NCI-H1105 treated with DMSO at 0.1 percent for 48 hours (cell line): ENCODE results near the gene TIMM50.
"Not testable (repeated sequence)": the region's sequence is repeated elsewhere in the genome, so short reads cannot be mapped to it uniquely, and the experiment has no call there.

Source experiments
- DNase-seq: peaks from one replicate; lab custom pipeline; 2025; lab: John Stamatoyannopoulos, UW

Gene TIMM50

DNA sequence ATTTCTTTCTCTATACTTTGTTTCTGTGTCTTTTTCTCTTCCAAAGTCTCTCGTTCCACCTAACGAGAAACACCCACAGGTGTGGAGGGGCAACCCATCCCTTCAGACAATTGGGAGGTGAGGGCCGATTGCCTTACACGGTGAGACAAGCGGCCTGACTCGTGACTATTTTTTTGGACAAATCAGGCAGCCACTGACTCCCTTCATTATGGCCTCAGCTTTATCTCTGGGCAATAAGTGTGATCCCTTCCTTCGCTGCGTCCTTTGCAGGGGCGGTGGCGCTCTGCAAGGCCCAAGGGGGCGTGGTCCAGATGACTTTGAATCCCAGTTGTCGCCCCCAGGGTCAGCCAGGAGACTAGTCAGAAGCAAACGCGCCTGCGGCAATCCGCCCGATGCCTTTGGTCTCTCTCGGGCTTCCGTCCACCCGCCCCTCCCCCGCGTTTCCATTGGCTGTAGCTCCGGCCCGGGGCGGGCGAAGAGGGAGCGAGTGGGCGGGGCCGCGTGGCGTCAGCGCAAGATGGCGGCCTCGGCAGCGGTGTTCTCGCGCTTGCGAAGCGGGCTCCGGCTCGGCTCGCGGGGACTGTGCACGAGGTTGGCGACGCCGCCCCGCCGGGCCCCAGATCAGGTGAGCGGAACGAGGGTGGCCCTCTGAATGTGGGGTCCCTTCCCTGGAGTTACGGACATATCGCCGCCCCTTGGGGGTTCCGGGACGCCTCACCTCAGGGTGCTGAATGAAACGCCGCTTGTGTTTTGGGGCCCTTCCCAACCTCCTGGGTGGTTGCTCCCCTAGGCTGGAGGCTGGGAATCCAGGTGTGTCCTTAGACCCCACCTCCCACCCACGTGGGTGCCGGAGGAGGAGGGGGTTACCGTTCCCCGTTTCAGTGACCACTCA, at the start of gene TIMM50:
Gene TIMM50, plus strand, starts transcription at position 502 of the 892 bp plus-strand sequence. Its CDS starts 16 bp downstream, at position 518.
- DNase-seq = peak; percentile 95

DNA sequence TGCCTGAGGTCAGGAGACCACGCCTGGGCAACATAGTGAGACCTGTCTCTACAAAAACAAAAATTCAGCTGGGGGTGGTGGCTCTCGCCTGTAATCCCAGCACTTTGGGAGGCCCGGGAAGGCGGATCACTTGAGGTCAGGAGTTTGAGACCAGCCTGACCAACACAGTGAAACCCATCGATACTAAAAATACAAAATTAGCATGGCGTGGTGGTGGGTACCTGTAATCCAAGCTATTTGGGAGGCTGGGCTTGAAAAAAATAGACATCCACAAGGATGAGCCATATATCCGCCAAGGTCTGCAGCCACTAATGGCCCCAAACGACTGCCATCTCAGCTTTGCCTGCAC, 48.0 kb upstream of the TIMM50 start:
- DNase-seq = no peak

DNA sequence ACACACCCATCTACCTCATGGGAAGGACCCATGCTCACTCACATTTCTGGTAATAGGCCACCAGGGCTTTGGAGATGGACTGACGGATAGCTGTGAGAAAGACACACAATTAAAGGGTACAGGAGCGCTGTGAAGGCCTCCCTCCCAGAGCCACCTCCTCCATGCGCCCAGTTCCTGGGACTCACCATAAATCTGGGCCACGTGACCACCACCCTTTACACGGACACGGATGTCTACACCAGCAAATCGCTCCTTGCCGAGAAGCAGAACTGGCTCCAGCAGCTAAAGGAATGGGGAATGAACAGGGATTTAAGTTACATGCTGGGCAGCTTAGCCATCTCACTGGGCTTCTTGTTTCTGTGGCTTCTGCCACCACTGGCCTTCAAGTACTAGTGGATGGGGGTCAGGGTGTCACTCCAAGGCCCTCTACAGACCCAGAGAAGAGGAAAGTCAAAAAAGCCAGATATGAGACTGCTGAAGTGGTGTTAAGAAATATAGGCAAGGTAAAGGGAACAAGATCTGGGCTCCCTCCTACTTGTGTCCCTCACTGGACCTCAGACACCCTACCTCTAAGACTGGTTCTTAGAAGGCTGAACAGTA, 47.1 kb upstream of the TIMM50 start:
- DNase-seq = no peak

DNA sequence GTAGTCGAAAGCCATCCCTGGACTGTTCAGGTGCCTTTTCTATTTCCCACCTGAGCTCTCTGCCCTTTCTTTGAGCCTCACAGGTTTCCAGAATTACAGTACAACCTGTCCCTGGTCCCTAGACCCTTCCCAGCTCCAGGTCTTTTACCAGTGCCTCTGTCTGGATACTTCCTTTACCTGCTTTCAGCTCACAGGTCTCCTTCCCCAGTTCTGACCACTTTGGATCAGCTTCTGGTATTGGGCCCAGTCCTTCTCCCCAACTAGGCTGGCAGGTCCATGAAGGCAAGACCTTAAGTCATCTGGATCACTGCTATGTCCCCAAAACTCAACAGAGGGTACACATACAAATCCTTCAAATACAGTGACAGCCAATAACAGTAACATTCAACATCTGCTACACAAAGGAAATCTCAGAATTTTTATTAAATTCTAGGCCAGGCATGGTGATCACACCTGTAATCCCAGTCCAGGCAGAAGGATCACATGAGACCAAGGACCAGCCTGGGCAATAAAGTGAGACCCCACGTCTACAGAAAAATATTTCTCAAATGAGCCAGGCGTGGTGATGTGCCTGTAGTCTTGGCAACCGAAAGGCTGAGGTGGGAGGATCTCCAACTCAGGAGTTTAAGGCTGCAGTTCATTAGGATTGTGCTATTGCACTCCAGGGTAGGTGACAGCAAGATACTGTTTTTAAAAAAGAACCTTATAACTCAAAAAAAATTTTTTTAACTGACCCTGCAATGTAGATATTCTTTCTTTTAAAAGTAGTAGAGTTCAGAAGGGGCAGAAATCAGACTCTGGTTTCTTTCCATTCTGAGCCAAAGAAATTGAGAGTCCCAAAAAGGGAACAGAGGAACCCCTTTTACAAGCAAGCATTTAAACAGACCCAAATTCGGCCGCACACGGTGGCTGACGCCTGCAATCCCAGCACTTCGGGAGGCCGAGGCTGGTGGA, 46.2 kb upstream of the TIMM50 start:
- DNase-seq = no peak

DNA sequence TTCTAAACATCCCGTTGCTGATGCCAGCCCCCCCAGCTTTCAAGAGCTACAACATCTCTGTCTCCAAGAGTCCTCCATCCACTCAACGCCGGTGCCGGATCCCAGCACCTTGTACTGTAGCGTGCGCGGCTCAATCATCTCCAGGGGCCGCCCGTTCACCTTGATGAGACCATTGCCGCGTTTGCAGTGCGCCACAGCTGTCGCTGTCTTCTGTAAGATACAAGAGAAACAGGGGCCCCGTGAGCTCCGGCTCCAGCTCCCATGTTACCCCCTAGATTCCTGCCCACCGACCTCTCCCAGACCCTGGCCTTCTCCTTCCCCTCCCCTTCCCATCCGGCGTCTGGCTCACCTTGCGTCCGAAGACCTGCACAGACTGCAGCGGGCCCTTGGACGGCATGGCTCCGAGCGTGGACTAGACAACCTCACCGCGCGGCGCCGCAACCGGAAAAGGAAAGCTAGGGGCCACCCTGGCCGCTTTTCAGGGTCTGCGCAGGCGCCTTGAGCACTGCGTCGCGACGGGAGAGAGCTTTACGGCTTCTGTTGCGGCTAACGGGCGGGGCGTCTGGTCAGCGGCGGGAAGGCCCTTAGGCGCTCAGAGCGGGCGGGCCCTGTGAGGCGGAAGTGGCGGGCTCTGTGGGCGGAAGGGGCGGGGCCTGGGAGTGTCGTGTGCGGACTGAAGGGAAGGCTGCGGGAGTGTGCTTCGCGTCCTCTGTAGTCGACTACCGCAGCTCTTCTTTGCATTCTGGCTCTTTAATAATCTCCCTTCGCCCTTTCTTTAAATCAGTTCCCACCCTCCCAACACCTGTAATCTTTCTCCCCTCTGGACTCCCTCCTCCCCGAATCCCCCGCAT, 44.9 kb upstream of the TIMM50 start, which contains the start of gene RPS16:
Gene RPS16, minus strand, starts transcription at position 451 of the 851 bp plus-strand sequence. Its CDS starts 54 bp downstream, at position 397.
- peak; percentile 98 for DNase-seq

DNA sequence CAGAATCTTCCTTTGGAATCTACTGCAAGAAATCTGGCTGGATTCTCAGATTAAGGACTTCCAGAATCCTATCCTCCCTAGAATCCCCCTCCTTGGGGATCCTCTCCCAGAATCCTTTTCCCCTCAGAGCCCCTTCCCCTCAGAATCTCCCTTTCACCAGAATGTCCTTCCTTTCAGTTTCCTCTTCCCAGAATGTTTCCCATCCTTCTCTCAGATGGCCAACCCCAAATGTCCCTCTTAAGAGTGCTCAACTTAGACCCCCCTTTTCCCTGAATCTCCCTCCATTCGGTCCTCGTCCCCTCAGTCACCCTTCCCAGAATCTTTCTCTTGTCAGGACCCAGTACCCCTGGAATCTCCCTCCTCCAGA, 44.3 kb upstream of the TIMM50 start:
- no peak for DNase-seq

DNA sequence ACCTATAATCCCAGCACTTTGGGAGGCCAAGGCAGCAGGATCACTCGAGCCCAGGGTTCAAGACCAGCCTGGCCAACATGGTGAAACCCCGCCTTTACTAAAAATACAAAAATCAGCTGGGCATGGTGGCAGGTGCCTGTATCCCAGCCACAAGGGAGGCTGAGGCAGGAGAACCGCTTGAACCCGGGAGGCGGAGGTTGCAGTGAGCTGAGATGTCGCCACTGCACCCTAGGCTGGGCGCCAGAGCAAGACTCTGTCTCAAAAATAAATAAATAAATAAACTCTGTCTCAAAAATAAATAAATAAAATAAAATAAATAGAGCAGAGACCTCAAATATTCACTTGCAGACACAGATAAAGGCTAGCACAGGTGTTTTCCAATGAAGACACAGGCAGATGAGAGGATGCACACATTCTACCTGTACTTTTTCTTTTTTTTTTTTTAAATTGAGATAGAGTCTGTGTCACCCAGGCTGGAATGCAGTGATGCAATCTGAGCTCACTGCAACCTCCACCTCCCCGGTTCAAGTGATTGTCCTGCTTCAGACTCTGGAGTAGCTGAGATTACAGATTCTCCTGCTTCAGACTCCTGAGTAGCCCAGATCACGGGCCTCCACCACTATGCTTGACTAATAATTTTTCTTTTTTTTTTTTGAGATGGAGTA, 42.2 kb upstream of the TIMM50 start:
- no peak for DNase-seq

DNA sequence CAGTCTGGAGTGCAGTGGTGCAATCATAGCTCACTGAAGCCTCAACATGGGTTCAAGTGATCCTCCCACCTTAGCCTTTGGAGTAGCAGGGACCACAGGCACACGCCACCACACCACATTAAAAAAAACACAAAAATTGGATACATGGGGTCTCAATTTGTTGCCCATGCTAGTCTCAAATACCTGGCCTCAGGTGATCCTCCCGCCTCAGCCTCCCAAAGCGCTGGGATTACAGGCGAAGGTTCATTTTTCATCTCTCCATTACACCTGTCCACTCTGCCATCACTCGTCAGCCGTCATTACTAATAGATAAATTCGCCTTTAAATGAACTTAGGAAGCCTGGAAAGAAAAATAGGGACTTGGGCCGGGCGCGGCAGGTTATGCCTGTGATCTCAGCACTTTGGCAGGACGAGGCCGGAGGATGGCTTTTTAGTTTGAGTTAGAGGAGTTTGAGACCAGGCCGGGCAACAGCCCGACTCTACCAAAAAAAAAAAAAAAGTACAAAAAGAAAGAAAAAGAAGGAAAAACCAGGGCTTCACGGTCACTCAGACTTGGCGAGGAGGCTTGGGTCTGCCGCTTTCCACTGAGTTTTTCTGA, 35.9 kb upstream of the TIMM50 start:
- DNase-seq = no peak

DNA sequence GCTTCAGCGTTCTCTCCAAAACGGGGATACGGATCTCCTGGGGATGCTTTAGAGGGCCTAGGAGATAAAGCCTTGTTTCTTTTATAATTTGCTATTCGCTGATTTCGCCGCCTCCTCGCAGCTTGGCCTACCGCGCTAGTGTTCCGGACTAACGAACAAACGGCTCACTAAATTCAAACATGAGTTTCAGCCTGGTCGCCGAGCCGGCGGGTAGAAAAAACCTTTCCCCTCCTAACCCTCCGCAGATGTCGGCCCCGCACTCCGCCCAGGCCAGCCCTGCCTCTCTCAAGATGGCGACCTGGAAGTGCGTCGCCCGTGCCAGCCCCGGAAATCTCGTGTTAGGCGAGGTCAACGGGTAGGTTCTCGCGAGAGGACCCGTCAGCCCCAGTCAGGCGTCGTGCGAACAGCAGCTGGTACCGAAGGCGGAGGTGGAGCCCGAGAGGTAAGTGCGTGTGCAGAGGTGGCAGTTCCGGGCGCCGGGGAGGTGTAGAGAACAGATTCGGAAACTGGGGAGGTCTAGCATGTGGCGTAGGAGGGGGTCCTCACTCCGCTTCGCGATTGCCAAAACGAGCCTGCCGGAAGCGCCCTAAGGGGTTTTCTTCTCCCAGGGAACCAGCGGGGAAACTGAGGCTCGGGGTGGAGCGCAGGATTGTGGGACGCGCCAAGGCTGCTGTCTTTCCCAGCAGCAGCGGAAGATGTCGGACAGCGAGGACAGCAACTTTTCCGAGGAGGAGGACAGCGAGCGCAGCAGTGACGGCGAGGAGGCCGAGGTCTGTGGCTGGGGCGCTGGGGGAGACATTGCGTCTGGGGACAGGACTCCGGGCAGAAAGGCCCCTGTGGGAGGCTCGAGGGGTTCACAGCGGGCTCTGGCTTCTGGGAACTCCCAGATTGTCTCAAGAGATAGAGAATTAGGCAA, 35.2 kb upstream of the TIMM50 start, which contains the start of gene SUPT5H:
Gene SUPT5H, plus strand, starts transcription at position 387 of the 916 bp plus-strand sequence. Its CDS starts 309 bp downstream, at position 696.
- DNase-seq = peak; percentile 97

DNA sequence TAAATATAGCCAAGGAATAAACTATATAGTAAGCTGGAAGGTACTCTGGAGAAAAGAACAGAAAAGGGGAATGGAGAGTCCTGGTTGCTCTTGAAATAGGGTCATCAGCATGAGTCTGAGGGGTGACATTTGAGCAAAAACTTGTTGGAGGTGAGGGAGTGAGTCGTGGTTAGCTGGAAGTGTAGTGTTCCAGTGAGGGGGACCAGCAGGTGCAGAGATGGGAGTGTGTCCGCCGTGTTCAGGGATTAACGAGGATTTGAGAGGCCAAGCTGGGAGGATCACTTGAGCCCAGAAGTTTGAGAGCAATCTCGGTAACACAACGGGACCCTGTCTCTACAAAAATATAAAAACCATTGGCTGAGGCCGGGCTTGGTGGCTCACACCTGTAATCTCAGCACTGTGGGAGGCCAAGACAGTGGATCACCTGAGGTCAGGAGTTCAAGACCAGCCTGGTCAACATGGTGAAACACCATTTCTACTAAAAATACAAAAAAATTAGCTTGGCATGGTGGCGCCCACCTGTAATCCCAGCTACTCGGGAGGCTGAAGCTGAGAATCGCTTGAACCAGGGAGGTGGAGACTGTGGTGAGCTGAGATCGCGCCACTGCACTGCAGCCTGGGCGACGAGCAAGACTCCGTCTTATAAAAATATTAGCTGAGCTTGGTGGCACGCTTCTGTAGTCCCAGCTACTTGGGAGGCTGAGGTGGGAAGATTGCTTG, 34.1 kb upstream of the TIMM50 start:
- no peak for DNase-seq

DNA sequence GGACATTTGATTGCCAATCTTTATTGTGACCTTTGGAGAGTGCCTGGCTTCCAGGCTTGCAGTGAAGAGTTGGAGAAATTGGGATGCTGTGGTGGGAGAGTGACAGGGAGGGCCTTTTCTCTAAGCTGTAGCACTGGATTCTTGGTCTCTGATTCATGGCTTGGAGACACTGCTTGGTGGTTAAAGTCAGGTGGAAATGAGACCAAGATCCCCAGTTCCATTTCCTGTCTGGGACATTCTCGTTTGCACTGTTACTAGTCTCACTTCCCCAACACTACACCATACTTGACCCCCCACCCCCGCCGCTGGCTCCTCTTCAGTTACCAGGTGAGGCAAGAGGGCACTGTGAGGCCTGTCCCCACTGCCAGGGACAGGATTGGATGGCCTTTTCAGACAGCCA, 32.4 kb upstream of the TIMM50 start:
- DNase-seq = no peak

DNA sequence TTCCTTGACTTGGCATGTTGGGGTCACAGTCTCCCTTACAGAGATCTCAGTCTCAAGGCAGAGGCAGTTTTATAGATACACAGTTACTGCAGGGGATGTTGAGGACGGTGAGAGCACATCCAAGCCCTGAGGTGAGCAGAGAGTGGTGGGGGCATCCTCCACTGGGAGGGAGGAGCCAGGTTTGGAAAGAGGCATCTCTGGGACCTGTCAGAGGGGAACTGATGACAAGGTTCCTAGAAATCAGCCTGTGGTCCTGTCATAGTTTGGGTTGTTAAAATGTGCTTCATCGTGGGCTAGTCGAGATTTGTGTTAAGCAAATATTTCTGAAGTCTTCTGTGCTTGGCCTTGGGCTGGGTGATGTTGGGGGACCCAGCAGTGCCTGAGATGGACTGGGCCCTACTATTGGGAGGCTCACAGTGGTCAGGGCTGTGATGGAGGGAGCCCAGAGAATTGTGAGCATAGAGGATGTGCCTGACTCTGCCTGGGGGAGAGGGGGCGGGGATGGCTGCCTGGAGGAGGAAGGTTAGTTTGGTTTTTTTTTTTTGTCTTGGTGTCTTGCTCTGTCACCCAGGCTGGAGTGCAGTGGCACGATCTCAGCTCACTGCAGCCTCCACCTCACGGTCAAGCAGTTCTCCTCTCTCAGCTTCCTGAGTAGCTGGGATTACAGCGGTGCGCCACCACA, 31.4 kb upstream of the TIMM50 start:
- no peak for DNase-seq

DNA sequence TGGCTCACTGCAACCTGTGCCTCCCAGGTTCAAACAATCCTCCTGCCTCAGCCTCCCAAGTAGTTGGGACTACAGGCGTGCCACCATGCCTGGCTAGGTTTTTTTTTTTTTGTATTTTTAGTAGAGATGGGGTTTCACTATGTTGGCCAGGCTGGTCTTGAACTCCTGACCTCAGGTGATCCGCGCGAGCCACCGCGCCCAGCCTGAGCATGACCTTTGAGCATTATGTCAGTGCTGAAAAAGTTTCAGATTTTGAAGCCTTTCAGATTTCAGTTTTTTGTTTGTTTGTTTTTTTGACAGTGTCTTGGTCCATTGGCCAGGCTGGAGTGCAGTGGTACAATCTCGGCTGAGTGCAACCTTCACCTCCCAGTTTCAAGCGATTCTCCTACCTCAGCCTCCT, 29.4 kb upstream of the TIMM50 start:
- DNase-seq = not testable (repeated sequence)

DNA sequence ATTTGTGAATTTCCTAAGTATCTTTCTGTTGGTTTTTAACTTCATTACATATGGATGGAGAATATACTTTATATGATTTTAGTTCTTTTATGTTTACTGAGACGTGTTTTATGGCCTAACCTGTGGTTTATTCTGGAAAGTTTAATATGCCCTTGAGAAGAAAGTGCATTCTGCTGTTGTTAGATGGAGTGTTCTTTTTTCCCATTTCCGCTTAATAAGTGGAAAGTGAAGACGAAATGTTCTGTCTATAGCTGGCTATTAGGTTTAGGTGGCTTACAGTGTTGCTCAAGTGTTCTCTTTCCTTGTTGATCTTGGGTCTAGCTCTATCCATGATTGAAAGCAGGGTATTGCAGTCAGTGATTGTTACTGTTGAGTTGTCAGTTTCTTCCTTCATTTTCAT, 17.2 kb upstream of the TIMM50 start:
- no peak for DNase-seq

DNA sequence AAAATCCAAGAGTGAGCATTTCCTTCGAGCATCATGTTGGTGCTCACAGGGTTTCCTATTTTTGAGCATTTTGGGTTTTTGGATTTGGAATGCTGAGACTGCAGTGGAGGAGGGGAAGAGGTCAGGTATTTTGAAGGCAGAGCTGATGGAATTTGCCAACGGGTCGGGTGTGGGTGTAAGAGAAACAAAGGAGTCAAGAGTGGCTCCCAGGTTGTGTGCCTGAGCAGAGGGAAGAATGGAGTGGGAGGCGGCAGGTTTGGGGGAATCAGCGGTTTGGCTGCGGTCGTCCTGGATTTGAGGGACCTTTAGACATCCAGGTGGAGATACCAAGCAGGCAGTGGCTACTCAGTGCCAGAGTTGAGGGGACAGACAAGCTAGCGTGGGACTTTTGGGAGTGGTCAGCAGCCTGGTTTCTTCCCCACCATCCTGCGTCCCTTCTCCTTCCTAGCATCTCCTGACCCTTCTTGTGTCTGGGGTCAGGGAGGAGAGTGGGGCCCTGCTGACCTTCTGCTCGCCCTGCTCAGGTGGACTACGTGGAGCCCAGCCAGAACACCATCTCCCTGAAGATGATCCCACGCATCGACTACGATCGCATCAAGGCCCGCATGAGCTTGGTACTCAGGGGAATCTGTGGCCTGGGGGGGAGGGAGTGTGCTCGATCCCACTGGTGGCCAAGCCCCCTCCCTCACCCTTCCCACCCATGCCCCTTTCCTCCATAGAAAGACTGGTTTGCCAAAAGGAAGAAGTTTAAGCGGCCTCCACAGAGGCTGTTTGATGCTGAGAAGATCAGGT, 14.5 kb upstream of the TIMM50 start:
- no peak for DNase-seq

DNA sequence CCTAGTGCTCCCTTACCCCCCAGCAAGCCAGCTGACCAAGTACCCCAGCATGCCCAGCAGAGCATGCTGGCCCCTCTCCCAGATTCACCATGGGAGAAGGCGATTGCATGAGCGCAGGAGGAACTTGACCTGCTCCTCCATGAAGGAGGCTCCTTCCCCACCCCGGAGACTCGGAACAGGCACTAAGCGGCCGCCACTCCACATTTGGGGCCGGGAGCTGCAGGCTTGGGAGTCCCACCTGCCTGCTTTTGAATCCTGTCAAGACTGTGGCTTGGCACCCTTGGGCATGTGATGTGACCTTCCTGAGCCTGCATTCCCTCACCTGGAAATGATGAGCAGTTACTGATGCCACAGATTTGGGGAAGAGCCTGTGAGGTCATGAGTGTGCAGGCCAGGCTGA, 12.7 kb upstream of the TIMM50 start:
- DNase-seq = no peak

DNA sequence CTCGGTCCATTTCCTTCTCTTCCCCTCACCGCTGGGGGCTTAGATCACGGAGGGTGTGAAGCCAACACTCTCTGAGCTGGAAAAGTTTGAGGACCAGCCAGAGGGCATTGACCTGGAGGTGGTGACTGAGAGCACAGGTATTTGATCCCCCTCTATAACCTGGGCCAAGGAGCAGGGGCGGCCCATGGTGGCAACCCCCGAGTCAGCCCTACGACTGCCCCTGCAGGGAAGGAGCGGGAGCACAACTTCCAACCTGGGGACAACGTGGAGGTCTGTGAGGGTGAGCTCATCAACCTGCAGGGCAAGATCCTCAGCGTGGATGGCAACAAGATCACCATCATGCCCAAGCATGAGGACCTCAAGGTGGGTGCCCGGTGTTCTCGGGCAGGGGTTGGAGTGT, 11.6 kb upstream of the TIMM50 start:
- no peak for DNase-seq
